Umbilical cord (tissue), 2 donors: ENCODE measurements around the gene CDH4. TPM values are rescaled to one million over a fixed set of nuclear protein-coding genes. Genes with fewer than 3 reads are reported as not detected.

Experiments
- DNase-seq: peaks from one replicate; pipeline ENCODE4 v3.0.0-alpha.2; 2015; ENCODE audit warnings: low spot score
- total RNA-seq: library from RNA; depleted of rRNA; stranded (reverse); fragments of >200 nt; gene quantifications from one replicate; pipeline ENCODE4 v1.2.3, GENCODE V29; 2014; ENCODE audit warnings: low replicate concordance; ENCODE audit not compliant: insufficient read depth

Gene CDH4
- total RNA-seq, 1 donor from 2014 or later: 0.48 TPM

DNA sequence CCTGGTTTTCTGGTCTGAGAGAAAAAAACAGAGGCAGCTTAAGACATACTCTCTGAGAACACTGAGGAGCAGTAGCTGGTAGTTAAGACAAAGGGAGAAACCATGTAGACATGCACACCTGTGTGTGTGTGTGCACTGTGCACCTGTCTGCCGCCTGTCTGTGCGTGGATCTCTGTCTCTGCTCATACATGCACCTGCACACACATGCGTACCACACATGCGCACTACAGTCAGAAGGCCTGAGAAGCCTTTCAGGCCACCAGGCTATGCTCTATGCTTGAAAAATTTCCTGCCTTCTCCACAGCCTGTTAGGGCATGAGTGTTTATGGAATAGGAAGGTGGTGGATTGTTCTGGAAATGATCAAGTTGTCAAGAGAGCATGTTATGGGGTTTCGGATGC is 103.5 kb downstream of the CDH4 start:
- DNase-seq: peak; percentile 15

DNA sequence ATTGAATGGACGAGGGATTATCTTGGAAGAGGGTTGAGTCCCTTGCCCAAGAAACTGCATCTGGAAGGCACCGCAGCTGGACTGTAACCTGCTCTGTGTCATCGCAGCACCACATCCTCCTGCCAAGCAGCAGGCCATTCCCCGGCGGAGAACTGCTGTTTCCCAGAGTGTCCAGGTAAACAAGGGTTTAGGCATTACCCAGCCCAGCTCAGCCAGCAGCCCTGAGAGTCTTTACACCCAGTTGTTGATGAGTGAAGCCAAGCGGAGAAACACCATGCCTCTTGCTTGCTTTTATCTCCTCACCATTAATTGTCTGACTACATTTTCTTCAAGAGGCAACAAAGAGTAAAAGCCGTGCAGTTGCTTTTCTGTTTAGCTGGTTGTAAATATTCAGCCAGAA is 104.1 kb downstream of the CDH4 start:
- DNase-seq: no peak

DNA sequence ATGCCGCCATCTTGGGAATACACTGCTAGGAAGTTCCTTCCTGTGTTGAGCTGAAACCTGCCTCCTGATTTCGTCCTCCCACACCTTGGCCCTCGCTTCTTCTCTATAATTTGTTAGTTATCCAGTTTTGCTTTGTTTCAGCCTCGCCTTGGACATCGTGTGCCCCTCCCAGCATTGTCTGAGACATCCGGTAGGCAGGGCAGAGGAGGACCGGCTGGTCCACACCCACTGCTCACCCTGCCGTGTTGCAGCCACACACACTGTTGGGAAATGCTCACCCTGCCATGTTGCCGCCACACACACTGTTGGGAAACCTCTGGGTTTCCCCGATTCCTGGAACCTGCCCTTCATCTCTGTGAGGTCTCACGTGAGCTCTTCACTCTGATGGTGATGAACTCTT is 105.1 kb downstream of the CDH4 start:
- DNase-seq: no peak

DNA sequence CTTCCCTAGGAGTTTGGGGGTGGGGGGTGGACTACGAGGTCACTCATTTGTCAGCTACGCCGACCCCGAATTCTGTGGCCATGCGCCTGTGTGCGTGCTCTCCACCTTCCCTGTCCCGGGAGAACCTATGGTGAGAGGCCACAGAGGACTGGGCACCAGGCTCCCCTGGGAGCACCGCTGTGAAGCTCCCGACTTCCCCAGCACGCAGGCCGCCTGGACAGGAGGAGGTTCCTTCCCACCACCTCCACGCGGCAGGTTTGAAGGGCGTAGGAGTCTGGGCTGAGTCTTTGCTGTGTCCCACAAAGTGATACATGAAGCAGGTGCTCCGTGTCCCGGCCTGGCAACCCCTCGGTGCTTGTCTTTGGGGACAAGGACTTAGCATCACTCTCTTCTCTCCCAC is 107.2 kb downstream of the CDH4 start:
- DNase-seq: no peak

- DNase-seq: no peak
These were observed 108.2 kb downstream of the CDH4 start for GRCh38 chr20:61360296-61360695.

GRCh38 chr20:61360940-61361339 is 108.9 kb downstream of the CDH4 start:
- no peak for DNase-seq

GRCh38 chr20:61361501-61361900 is 109.4 kb downstream of the CDH4 start:
- no peak for DNase-seq

DNA sequence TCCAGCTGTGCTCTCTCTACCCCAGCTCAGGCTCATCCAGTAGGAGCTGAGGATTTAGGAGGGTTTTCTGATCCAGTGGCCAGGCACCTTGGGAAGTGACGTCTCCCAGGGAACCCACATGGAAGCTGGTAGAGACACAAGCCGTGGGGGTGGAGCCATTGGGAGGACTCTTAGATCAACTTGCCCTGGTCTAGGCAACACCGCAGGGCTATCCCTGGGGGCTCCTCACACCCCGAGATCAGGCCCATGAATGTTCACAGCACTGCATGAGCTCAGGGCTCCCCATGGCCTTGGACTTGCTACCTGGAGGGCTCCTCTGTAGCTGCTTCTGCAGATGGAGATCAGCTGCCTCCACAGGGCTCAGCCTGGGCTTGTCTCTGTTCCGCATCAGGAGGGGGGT is 112.1 kb downstream of the CDH4 start:
- DNase-seq: no peak

- DNase-seq: no peak
These were observed 114.9 kb downstream of the CDH4 start for GRCh38 chr20:61366914-61367313.

GRCh38 chr20:61369731-61370520 is 117.9 kb downstream of the CDH4 start:
- DNase-seq: no peak

DNA sequence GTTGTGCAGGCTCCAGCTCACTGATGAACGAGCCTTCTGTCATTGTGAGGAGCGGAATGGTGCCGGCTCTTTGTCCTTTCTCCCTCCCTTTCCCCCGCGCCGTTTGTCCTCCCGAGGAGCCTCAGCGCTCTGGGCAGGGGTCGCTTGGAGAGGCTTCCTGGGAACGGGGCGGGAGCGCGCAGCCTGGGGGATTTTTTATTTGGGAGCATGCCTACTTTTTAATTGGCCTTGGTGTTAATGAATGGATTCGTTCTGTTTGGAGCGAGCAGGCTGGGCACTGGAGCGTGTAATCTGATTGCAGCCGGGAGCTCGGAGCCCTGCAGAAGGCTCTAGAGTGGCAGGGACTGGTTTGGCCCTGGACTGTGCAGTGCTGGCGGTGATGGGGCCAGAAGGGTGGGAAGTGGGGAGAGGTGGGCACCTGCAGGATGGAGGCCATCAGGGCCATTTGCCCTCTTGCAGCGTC is 118.8 kb downstream of the CDH4 start:
- no peak for DNase-seq

DNA sequence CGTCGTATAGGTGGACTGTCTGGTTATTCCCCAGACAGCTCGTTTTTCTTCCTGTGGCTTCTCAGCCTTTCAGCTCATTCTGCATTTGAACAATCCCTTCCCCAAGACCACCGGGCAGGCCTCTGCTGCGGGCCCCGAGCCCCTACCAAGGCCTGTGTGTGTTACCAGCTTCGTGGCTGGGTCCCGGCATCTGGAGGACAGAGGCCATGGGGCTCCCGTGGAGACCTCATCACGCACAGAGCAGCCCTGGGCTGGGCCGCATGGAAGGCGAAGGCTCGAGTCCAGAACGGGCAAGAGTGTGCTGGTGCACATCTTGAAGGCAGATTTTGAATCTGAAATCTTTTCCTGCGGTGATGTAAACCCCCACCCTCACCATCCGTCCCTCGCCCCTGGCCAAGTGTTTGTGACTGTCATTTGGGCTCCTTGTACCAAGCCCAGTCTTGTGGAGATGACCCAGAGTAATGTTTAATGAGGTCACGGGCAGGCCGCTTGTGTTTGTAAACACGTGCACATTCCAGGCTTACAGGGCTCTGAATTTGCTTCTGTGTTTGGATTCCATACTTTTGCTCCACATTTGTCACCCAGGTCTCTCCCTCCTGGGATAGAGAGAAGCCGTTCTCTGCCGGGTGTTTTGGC is 119.6 kb downstream of the CDH4 start:
- no peak for DNase-seq

- DNase-seq: no peak
These were observed 120.3 kb downstream of the CDH4 start for GRCh38 chr20:61372137-61373054.

- no peak for DNase-seq
These were observed 121.0 kb downstream of the CDH4 start for GRCh38 chr20:61373055-61373399.

DNA sequence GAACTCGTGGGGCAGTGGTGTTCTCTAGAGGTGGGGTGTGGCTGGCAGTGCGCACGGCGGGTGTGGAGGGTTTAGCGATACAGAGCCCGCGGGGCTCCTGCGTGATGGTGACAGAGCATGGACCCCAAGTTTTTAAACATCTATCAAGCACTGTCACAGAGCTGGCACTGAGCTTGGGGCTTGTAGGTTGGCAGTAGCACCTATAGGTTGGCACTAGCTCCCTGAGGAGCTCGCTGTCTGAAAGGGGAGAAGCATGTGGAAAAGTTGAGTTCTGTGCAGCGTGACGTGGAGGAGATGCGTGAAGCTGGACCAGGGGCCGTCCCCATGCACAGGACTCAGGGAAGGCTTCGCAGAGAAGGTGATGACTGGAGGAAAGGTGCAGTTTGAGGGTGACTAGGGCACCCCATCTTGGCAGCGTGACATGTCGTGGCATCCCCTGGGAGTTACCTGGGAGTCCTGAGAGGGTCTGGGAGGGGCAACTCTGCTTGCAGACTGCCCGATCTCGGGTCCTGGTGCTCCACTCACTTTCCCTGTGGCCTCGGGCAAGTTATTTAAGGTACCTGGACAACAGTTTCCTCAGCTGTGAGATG is 122.0 kb downstream of the CDH4 start:
- DNase-seq: no peak

DNA sequence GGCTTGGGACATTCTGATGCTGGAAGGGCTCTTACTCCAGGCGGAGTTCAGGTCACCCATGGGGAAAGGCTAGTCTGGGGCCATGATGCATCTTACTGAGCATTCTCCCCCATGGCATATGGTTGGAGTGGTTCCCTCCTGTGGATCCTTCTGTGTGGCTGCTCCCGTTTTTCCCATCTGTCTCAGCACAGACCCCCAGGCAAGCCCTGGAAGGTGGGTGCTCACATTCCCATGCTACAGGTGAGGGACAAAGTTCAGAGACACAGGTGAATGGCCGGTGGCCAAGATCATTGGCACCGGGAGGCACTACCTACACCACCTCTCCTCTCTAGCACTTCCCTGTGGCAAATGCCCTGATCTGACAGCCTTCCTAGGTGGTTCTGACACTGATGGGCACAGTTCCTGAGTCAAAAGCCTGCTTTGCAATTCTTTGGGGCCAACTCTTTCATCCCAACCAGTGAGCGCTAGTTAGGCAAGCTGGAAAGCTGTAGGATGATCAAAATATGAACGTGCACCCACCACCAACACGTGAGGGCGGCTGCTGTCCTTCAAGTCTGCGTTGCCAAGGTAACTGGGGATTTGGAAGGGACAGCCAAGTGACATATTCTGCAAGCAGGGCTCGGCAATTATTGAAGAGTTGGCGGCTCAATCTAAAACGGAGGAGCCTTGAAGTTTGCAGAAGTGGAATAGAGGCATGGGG is 124.6 kb downstream of the CDH4 start:
- no peak for DNase-seq

DNA sequence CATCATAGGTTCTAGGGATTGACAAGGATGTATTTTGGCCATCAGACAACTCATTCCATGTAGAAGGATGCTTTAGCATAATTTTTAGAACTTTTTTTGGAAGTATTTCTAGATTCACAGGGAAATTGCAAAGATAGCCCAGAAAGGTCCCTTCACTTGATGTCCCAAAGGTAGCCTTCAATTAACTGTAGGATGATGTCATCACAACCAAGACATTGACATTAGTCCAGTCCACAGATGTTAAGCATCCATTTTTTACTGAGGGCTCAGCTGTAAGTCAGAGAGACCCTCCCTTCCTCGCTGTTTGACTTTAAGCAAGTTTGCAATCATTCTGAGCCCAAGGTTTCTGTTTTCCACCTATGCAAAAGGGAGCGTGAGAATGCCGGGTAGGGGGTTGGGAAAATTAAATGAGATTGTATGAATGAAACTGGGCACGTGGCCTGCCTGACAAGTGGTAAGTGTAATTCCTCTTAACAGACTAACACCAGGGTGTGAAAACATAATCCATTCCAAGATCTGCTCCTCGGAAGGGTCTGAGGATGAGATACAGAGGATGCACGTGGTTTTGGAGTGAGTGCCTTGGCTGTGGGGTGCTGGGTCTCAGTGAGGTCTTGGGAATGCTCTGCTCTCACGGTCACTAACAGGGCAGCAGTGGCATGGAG is 126.8 kb downstream of the CDH4 start:
- DNase-seq: no peak

DNA sequence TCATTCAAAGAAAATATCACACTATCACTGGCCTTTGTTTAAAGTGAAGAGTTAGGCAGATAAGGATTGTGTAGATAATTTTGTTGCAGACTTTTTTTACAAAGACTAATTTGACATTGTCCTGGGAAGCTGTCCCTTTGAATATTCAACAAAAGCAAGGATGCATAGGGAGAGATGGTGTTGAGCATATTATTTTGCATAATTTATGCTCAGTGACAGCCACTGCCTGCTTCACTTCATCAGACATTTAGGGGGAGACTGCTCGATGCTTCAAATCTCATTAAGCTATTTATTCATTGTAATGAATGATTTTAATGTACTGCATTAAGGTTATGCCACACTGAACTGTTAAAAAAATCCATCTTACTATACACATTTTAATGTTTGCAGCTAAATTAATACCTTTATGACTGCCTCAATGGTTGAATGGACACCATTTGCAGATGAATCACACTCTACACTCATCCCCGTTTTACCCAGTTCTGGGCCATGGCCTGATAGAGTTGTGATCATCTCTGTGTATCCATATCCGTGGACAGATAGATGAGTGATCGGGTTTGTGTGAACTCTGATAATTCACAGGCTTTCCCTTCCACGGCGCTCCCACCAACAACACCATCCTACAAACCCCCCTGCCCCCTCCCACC is 128.0 kb downstream of the CDH4 start:
- no peak for DNase-seq

GRCh38 chr20:61380545-61380915 is 128.5 kb downstream of the CDH4 start:
- DNase-seq: no peak

GRCh38 chr20:61382194-61382593 is 130.1 kb downstream of the CDH4 start:
- DNase-seq: no peak
